ENCODE data around the gene ADARB2.

ADARB2 gene

DNA sequence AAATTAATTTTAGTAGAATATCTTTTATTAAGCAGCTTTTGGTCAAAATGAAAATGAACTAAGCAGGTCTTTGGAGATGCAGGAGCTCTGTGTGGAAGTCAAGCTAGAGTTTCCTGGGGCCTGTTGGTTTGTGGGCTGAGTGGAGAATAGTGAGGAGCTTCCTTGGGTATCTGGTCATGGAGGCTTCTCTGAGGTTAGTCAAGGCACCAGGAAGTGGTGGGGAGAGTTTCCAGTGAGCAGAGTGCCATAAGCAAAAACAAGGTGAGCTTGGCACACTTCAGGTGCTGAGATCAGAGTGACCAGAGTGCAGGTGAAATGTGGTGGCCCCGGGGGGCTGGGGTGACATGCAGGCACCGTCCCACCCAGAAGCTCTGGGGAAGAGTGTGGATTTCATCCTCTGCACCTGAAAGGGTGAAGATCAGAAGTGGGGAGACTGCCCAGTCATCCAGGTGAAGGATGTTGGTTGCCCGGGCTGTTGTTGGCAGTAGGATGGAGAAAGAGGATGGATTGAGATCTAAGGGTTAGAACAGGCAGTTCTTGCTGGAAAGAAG, 603.8 kb downstream of the ADARB2 start:
- no peak overlapping the region for H3K27ac ChIP-seq
- TF ChIP-seq, protein P1, sequence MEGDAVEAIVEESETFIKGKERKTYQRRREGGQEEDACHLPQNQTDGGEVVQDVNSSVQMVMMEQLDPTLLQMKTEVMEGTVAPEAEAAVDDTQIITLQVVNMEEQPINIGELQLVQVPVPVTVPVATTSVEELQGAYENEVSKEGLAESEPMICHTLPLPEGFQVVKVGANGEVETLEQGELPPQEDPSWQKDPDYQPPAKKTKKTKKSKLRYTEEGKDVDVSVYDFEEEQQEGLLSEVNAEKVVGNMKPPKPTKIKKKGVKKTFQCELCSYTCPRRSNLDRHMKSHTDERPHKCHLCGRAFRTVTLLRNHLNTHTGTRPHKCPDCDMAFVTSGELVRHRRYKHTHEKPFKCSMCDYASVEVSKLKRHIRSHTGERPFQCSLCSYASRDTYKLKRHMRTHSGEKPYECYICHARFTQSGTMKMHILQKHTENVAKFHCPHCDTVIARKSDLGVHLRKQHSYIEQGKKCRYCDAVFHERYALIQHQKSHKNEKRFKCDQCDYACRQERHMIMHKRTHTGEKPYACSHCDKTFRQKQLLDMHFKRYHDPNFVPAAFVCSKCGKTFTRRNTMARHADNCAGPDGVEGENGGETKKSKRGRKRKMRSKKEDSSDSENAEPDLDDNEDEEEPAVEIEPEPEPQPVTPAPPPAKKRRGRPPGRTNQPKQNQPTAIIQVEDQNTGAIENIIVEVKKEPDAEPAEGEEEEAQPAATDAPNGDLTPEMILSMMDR (IDR thresholded peaks at IDR 0.05): no peak
- TF ChIP-seq ZFX (IDR thresholded peaks at IDR 0.05; ENCODE audit: borderline replicate concordance): no peak

DNA sequence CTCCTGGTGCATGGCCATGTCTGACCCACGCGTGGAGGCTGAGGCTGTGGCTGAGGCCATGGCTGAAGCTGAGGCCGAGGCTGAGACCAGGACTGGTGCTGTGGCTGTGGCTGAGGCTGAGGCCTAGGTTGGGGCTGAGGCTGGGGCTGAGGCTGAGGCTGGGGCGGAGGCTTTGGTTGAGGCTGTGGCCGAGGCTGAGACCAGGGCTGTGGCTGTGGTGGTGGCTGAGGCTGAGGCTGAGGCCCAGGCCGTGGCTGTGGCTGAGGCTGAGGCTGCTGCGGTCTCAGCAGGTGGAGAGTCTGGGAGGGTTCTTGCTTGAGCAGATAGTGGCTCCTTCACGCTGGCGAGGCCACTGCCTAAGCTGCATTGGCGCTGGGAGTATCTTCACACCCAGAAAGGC, 604.7 kb downstream of the ADARB2 start:
- no peak for TF ChIP-seq ZFX (IDR thresholded peaks at IDR 0.05; ENCODE audit: borderline replicate concordance)
- TF ChIP-seq, protein P1 (IDR thresholded peaks at IDR 0.05): no peak
- no peak overlapping the region for H3K27ac ChIP-seq

DNA sequence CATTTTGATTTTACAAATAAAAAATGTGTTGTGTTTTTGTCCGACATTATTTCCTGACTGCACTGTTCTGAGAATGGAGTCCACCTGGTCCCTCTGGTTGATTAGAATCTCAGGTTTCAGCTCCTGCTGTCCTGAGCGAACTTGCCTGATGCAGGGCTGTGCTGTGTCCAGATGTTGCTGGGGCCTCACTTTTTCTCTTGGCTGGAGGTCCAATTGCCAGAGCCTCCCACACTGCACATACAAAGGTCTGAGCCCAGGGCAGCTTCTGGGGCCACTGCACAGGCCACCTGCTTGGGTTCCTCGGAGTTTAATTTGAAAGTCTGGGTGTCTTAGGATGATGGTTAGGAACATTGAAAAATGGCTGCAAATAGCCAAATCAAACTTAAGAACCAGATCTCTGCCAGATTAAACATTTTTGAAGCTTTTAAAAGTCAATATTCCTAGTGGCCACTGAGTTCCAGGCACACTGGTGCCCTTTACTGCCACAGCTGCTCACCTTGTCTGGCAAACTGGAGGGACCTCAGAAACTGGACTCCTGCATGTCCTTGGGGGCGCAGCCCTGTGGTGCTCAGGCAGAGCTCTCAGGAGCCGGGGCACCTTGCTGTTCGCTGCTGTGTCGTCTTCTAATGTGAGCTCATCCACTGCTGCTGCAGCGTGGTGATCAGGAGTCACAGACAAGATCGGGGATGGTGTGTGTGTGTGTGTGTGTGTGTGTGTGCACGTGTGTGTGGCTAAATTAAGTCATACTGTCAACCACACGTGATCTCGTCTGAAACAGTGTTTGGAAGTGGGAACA, 606.1 kb downstream of the ADARB2 start:
- H3K27ac ChIP-seq: no peak overlapping the region
- TF ChIP-seq, protein P1 (IDR thresholded peaks at IDR 0.05): no peak
- no peak for TF ChIP-seq ZFX (IDR thresholded peaks at IDR 0.05; ENCODE audit: borderline replicate concordance)

DNA sequence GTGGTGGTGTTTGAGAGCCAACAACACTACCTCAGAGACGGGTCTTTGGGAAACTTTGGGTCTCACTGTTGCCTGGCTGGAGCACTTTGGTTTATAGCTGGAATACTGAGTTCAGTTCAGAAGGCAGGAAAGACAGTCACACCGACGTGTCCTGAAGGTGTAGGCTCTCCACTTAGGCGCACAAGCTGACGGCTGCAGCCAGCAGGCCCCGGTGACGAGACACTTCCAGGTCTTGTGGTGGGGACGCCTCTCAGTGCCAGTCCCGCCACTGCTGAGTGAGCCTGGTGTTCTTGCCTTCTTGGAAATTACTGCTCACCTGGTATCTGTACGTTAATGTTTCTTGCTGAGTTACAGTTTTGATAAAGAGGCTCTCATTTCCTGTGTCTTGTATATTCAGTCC, 607.1 kb downstream of the ADARB2 start:
- TF ChIP-seq, protein P1 (IDR thresholded peaks at IDR 0.05): no peak
- no peak for TF ChIP-seq ZFX (IDR thresholded peaks at IDR 0.05; ENCODE audit: borderline replicate concordance)
- H3K27ac ChIP-seq: no peak overlapping the region

DNA sequence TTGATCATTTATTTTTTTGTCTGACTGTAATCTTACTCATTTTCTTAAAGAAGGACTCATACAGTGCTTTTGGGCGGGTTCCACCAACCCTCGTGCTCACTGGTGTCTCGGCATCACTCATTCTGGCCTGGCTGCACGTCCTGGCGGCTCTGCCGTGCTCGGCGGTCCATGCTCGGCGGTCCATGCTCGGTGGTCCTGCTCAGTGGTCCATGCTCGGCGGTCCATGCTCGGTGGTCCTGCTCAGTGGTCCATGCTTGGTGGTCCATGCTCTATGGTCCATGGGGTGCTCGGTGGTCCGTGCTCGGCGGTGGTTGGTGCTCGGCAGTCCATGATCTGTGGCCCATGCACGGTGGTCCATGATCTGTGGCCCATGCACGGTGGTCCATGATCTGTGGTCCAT, 608.7 kb downstream of the ADARB2 start:
- TF ChIP-seq ZFX (IDR thresholded peaks at IDR 0.05; ENCODE audit: borderline replicate concordance): no peak
- TF ChIP-seq, protein P1 (IDR thresholded peaks at IDR 0.05): no peak

DNA sequence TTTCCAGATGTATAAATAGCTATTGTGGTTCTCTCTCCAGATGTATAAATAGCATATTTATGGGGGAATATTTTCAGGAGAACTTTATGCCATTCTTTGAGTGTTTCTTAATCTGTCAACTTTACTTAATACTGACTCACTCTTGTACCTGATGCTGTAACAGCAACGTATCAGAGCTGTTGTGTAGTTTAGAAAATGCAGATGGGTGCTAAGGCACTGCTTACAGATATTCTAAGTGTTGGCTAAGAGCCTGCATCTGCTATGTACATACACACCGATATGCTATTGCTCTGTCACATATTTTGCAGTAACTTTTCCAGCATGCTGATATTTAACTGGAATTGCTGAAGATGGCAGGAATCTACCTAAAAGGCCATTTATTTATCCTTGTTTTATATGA, 609.2 kb downstream of the ADARB2 start:
- H3K27ac ChIP-seq: no peak overlapping the region
- TF ChIP-seq ZFX (IDR thresholded peaks at IDR 0.05; ENCODE audit: borderline replicate concordance): no peak
- TF ChIP-seq, protein P1 (IDR thresholded peaks at IDR 0.05): no peak

More for the DNA sequence above, 608.7 kb downstream of the ADARB2 start:
- no peak overlapping the region for H3K27ac ChIP-seq

DNA sequence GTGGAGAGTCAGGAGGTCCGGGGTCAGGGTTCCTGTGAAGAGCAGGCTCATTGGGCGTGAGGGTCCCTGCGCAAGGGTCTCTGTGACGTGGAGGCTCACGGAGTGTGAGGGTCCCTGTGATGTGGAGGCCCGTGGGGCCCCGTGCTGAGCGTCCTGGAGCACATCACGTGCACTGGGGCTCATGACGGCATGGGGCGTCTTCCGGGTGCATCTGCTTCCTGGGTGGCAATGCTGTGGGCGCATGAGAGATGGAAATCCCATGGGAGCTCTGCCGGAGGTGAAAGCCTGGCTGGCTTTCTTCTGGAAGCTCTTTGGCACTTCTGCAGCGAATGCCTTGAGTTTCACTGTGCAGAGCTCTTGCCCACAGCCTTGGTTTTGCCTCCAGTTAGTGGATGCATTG, 609.7 kb downstream of the ADARB2 start:
- TF ChIP-seq ZFX (IDR thresholded peaks at IDR 0.05; ENCODE audit: borderline replicate concordance): no peak
- TF ChIP-seq, protein P1 (IDR thresholded peaks at IDR 0.05): no peak

More for the DNA sequence above, 609.7 kb downstream of the ADARB2 start:
- H3K27ac ChIP-seq: no peak overlapping the region
